Muscle layer of colon (tissue), 2 donors: ENCODE data around the gene KLK8.

Experiments
- H3K27ac ChIP-seq: one replicate; pipeline ENCODE4 v1.7.0; 2013; ENCODE audit warnings: low read depth, mild to moderate bottlenecking, low read length, moderate library complexity
- H3K27me3 ChIP-seq, 2 donors: one replicate each; pipeline ENCODE4 v1.7.0; 2013; ENCODE audit warnings: low read length in 2 of 2, mild to moderate bottlenecking in 2 of 2; ENCODE audit not compliant: insufficient read depth in 2 of 2, control insufficient read depth in 1 of 2
- H3K36me3 ChIP-seq: one replicate; pipeline ENCODE4 v1.7.0; 2013; ENCODE audit warnings: mild to moderate bottlenecking, low read length; ENCODE audit not compliant: insufficient read depth
- H3K4me1 ChIP-seq: one replicate; pipeline ENCODE4 v1.7.0; 2013; ENCODE audit warnings: mild to moderate bottlenecking, low read length; ENCODE audit not compliant: insufficient read depth
- H3K4me3 ChIP-seq, 2 donors: one replicate each; pipeline ENCODE4 v1.7.0; 2013; ENCODE audit warnings: low read length in 2 of 2, low read depth in 1 of 2, mild to moderate bottlenecking in 1 of 2, moderate library complexity in 1 of 2
- H3K9ac ChIP-seq: one replicate; pipeline ENCODE4 v1.7.0; 2013; ENCODE audit warnings: low read length
- H3K9me3 ChIP-seq: one replicate; pipeline ENCODE4 v1.7.0; 2013; ENCODE audit warnings: mild to moderate bottlenecking, low read length
- donor health status: abdominal sarcoma.
- donor health status: Adenocarcinoma of cecum.

Gene KLK8

GRCh38 chr19:51001515-51001914 lies at the start of gene KLK8:
TSS of gene KLK8 (minus strand) at chr19:51001604. CDS start at chr19:51001167, 437 bp downstream.
- H3K4me1 ChIP-seq: no peaks in the 10 kb centered on the region
- H3K4me3 ChIP-seq: no peak within 1 kb of the TSS
- no peaks in the 10 kb centered on the region for H3K36me3 ChIP-seq
- H3K27me3 ChIP-seq: peaks cover 8 to 39% of the 10 kb centered on the region in 2 donors
- no peak within 1 kb of the TSS for H3K27ac ChIP-seq
- H3K9ac ChIP-seq: no peak within 1 kb of the TSS
- H3K9me3 ChIP-seq: no peaks in the 10 kb centered on the region

GRCh38 chr19:51047031-51047335 lies 45.6 kb upstream of the KLK8 start:
- Histone ChIP-seq H3K9ac (no peak overlapping the region), H3K36me3 (no peaks in the 10 kb centered on the region), H3K9me3 (no peaks in the 10 kb centered on the region), H3K4me3 (no peak overlapping the region), H3K4me1 (no peaks in the 10 kb centered on the region), H3K27me3 (peaks cover 0 to 3% of the 10 kb centered on the region in 2 donors), H3K27ac (no peak overlapping the region)

- H3K27ac ChIP-seq: no peak overlapping the region
- no peaks in the 10 kb centered on the region for H3K4me1 ChIP-seq
- no peaks in the 10 kb centered on the region for H3K27me3 ChIP-seq
- H3K9me3 ChIP-seq: no peaks in the 10 kb centered on the region
- H3K4me3 ChIP-seq: no peak overlapping the region
- no peaks in the 10 kb centered on the region for H3K36me3 ChIP-seq
- no peak overlapping the region for H3K9ac ChIP-seq
Measured at GRCh38 chr19:51044327-51044726, 42.9 kb upstream of the KLK8 start.

GRCh38 chr19:51043497-51043896 lies 42.1 kb upstream of the KLK8 start:
- H3K36me3 ChIP-seq: no peaks in the 10 kb centered on the region
- H3K27me3 ChIP-seq: no peaks in the 10 kb centered on the region
- no peak overlapping the region for H3K27ac ChIP-seq
- no peak overlapping the region for H3K9ac ChIP-seq
- no peak overlapping the region for H3K4me3 ChIP-seq
- H3K4me1 ChIP-seq: no peaks in the 10 kb centered on the region
- H3K9me3 ChIP-seq: no peaks in the 10 kb centered on the region

GRCh38 chr19:51040151-51040550 lies 38.7 kb upstream of the KLK8 start:
- no peak overlapping the region for H3K9ac ChIP-seq
- H3K36me3 ChIP-seq: no peaks in the 10 kb centered on the region
- H3K27ac ChIP-seq: no peak overlapping the region
- H3K4me3 ChIP-seq: no peak overlapping the region
- no peaks in the 10 kb centered on the region for H3K9me3 ChIP-seq
- peaks cover 0 to under 1% of the 10 kb centered on the region in 2 donors for H3K27me3 ChIP-seq
- no peaks in the 10 kb centered on the region for H3K4me1 ChIP-seq

GRCh38 chr19:51036519-51036918 lies 35.1 kb upstream of the KLK8 start:
- H3K27me3 ChIP-seq: peaks cover 0 to 4% of the 10 kb centered on the region in 2 donors
- H3K9me3 ChIP-seq: no peaks in the 10 kb centered on the region
- no peak overlapping the region for H3K4me3 ChIP-seq
- H3K9ac ChIP-seq: no peak overlapping the region
- no peaks in the 10 kb centered on the region for H3K36me3 ChIP-seq
- H3K4me1 ChIP-seq: no peaks in the 10 kb centered on the region
- H3K27ac ChIP-seq: no peak overlapping the region

- H3K9me3 ChIP-seq: no peaks in the 10 kb centered on the region
- H3K4me3 ChIP-seq: no peak within 1 kb of the TSS
Measured at GRCh38 chr19:51034704-51035103, 33.3 kb upstream of the KLK8 start, which contains the start of gene KLK12. TSS of gene KLK12 (minus strand) at chr19:51035002. CDS start at chr19:51034621, 381 bp downstream.

GRCh38 chr19:51031880-51032225 lies 30.4 kb upstream of the KLK8 start:
- Histone ChIP-seq H3K4me1 (no peaks in the 10 kb centered on the region), H3K36me3 (no peaks in the 10 kb centered on the region), H3K27ac (no peak overlapping the region), H3K9ac (no peak overlapping the region), H3K4me3 (no peak overlapping the region), H3K9me3 (no peaks in the 10 kb centered on the region), H3K27me3 (peaks cover 0 to 9% of the 10 kb centered on the region in 2 donors)

More at GRCh38 chr19:51034704-51035103, 33.3 kb upstream of the KLK8 start, which contains the start of gene KLK12:
- Histone ChIP-seq H3K27me3 (peaks cover 0 to 4% of the 10 kb centered on the region in 2 donors), H3K27ac (no peak within 1 kb of the TSS), H3K36me3 (no peaks in the 10 kb centered on the region), H3K4me1 (no peaks in the 10 kb centered on the region), H3K9ac (no peak within 1 kb of the TSS)

GRCh38 chr19:51031220-51031879 lies 29.9 kb upstream of the KLK8 start:
- Histone ChIP-seq H3K36me3 (no peaks in the 10 kb centered on the region), H3K27me3 (peaks cover 0 to 11% of the 10 kb centered on the region in 2 donors), H3K4me1 (no peaks in the 10 kb centered on the region), H3K27ac (no peak overlapping the region), H3K4me3 (no peak overlapping the region), H3K9ac (no peak overlapping the region), H3K9me3 (no peaks in the 10 kb centered on the region)

- Histone ChIP-seq H3K4me1 (no peaks in the 10 kb centered on the region), H3K9ac (no peak overlapping the region), H3K27me3 (peaks cover 0 to 16% of the 10 kb centered on the region in 2 donors), H3K9me3 (no peaks in the 10 kb centered on the region), H3K4me3 (no peak overlapping the region), H3K36me3 (no peaks in the 10 kb centered on the region), H3K27ac (no peak overlapping the region)
Measured at GRCh38 chr19:51030631-51031030, 29.2 kb upstream of the KLK8 start.

GRCh38 chr19:51029718-51030117 lies 28.3 kb upstream of the KLK8 start:
- Histone ChIP-seq H3K36me3 (no peaks in the 10 kb centered on the region), H3K4me3 (no peak overlapping the region), H3K27ac (no peak overlapping the region), H3K9me3 (no peaks in the 10 kb centered on the region), H3K4me1 (no peaks in the 10 kb centered on the region), H3K9ac (no peak overlapping the region), H3K27me3 (peaks cover 0 to 21% of the 10 kb centered on the region in 2 donors)

- Histone ChIP-seq H3K27me3 (peaks cover 8 to 21% of the 10 kb centered on the region in 2 donors), H3K36me3 (no peaks in the 10 kb centered on the region), H3K9me3 (no peaks in the 10 kb centered on the region), H3K9ac (no peak overlapping the region), H3K4me1 (no peaks in the 10 kb centered on the region), H3K4me3 (no peak overlapping the region), H3K27ac (no peak overlapping the region)
Measured at GRCh38 chr19:51027873-51028272, 26.5 kb upstream of the KLK8 start.
